Stimulated activated naive CD4-positive, alpha-beta T cell (primary cell): Measurements from ENCODE around the gene ENG.
"Not testable (repeated sequence)": the region's sequence is repeated elsewhere in the genome, so short reads cannot be mapped to it uniquely, and the experiment has no call there.

Experiments
- DNase-seq, 6 experiments: peaks; one replicate each; lab custom pipeline; 2025; lab: John Stamatoyannopoulos, UW

Gene ENG

DNA sequence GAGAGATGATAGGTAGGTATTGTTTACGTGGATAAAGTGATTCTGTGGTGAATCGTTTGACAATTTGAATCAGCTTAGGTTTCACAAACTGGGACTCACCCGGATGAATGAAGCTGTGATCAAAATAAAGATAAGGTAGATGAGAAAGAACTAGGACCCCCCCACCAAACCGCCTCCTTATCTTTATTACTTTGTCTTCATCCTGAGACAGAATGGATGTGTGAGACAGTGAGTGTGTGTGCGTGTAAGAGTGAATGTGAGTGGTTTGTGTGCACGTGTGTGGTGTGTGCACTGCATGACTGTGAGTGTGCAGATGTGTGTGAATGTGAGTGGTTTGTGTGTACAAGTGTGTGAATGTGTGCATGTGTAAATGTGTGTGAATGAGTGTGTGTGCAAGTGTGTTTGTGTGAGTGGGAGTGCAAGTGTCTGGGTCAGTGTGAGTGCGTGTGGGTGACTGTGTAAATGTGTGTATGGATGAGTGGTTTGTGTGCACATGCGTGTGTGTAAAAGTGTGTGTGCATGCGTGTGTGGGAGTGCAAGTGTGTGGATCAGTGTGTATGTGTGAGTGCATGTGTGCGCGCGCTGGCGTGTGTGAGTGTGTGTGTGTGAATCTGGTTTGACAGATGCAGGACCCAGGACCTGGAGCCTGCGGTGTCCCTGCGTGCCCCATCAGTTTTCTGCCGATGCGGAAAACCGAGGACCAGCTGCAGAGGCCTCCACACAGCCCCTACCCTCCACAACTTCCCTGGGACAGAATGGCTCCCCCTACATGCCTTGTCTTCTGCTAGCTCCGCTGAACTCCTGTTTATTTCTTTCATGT lies 11.4 kb upstream of the ENG start:
- peak in 3 of 6 experiments; percentile 45 to 51 (median 50) for DNase-seq

DNA sequence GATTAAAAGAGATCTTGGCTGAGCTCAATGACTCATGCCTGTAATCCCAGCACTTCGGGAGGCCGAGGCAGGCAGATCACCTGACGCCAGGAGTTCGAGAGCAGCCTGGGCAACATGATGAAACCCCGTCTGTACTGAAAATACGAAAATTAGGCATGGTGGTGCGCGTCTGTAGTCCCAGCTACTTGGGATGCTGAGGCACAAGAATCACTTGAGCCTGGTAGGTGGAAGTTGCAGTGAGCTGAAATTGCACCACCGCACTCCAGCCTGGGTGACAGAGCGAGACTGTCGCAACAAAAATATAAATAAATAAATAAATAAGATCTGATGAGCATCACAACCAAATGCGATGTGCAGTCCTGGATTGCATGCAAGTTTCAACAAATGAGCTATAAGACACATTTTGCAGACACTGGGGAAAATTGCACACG lies 8.7 kb upstream of the ENG start:
- no peak for DNase-seq

- DNase-seq = peak in 5 of 6 experiments; percentile 16 to 48 (median 29)
These were observed 7.9 kb upstream of the ENG start for GRCh38 chr9:127862075-127863011.

DNA sequence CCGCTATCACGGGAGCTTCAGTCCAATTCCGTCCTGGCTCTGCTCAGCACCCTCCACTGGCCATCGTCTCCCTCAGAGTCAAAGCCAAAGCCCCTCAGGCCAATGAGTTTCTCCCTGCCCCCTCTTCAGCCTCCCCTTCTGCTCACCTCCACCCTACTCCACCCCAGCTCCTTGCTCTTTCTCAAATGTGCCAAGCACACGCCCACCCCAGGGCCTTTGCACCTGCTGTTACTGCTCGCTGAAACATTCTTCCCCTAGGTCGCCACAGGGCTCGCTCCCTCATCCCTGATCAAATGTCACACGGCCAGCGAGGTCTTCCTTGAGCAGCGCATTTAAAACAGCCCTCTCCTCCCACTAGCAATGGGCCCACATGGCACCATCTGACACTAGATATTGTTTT lies 6.3 kb upstream of the ENG start:
- no peak for DNase-seq

DNA sequence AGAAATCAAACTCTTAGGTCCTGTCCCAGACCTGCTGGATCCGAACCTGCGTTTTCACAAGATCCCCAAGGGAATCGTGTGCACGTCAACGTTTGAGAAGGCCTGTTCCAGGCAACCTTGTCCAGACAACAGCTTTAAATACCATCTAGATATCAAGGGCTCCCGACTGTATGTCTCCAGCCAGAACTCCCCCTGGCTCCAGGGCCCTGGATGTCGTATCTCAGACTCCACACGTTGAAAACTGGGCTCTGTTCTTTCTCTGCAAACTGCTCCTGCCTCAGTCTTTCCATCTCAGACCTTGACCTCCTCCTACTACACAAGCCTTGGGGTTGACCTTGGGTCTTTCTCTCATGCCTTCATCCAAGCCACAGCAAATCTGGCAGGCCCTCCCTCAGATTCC lies 5.8 kb upstream of the ENG start:
- no peak for DNase-seq

DNA sequence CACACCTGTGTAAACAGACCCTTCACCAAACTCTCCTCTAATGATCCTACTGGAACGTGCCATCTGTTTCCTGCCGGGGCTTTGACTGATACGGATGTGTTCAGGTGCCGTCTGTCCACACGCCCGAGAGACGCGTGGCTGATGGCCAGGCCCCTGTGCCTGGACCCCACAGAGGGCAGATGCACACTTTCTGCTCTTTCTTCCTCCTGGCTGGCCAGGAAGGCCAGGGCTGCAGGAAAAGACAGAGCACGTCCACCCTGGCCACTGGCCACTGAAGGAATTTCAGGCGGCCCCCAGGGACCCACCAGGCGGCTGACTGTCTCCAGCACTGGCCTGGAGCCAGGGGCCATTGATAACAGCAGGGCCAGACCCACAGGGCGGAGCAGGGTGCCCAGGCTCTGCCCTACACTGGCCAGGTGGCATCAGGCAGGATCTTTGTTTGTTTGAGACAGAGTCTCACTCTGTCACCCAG lies 3.6 kb upstream of the ENG start:
- no peak for DNase-seq

GRCh38 chr9:127857278-127857677 lies 2.8 kb upstream of the ENG start:
- DNase-seq = no peak

- DNase-seq = no peak
These were observed 2.3 kb upstream of the ENG start for GRCh38 chr9:127856729-127857116.

DNA sequence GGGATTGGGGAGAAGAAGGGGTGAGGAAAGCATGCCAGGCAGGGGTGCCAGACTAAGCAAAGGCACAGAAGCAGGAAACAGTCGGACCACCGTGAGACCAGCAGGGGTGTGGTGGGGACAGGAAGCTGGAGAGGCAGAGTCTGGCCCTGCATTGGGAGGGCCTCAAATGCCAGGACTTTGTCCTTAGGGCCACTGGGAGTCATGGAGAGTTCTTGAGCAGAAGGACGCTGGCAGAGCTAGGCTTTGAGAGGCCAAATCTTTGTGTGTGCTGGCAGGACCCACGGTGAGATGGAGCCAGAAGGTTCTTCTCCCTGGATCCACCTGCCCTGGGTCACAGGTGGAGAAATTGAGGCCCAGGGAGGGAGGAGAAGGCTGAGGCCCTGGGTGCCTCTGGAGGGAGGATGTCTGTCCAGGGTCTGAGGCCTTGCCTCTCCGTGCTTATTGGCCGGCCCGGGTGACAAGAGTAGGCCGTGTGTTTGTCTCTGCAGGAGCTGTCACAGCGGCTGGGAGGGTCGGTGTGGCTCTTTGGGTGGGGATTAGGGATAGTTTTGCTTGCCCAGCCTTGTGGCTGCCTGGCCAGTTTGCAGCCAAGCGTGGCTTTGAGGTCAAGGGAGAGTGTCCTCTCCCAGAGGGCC lies 1.8 kb upstream of the ENG start:
- no peak for DNase-seq

- DNase-seq = no peak
These were observed 1.1 kb upstream of the ENG start for GRCh38 chr9:127855522-127855921.

- DNase-seq = no peak
These were observed 502 bp upstream of the ENG start for GRCh38 chr9:127854960-127855359.

DNA sequence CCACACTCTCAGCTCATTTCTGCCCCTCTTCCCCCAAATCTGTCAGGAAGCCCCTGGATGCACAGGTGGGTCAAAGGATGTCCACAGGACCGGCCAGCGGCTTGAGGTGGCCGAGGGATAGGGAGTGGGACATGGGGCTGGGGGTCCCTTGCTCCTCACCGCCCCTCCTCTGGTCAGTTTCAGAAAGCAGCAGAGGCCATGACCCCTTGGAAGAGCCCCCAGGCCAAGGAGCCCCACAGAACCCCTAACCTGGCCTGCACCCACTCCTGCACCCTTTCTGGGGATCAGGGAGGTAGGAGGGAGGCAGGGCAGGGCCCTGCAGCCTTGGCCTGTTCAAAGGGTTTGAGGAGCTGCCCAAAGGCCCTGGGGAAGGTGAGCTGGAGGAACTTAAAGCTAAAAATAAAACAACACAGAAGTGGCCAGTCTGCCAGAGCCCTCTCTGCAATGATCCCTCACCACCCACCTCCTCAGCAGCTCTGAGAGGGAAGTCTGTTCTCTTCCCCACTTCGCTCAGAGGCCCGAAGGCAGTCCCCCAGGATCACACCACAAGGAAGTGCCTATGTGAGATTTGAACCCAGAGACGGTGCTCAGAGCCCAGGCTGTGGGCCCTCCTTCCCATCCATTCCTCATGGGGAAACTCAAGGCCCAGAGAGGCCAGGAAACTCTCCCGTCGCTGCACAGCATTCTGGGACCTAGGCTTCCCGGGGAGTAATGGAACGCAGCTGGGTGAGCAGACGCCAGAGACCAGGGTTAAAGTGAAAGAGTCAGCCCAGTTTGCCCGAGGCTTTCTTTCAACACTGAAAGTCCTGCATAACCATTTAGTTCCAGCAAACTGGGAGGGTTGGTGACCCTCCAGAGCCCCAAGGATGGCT lies 910 bp downstream of the ENG start:
- no peak for DNase-seq

DNA sequence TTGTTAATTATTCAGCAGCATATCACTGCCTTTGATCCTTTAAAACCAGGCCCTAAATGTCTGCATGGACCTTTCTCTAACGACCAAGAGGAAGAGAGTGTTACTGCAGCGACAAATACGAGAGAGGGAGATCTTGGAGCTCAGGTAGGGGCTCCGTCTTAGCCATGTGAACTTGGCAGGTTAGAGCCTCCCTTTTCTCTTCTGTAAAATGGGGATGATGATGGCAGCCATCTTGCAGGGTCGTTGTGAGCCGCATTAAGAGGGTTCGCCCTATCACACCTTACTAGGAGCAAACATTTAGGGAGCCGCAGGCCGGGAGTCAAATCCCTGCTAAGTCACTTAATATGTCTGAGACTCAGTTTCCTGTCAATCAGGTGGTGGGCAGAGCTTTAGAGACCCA lies 1.6 kb downstream of the ENG start:
- DNase-seq = no peak

GRCh38 chr9:127850286-127850830 lies 4.1 kb downstream of the ENG start:
- no peak for DNase-seq

GRCh38 chr9:127848756-127849504 lies 5.5 kb downstream of the ENG start:
- DNase-seq = no peak

DNA sequence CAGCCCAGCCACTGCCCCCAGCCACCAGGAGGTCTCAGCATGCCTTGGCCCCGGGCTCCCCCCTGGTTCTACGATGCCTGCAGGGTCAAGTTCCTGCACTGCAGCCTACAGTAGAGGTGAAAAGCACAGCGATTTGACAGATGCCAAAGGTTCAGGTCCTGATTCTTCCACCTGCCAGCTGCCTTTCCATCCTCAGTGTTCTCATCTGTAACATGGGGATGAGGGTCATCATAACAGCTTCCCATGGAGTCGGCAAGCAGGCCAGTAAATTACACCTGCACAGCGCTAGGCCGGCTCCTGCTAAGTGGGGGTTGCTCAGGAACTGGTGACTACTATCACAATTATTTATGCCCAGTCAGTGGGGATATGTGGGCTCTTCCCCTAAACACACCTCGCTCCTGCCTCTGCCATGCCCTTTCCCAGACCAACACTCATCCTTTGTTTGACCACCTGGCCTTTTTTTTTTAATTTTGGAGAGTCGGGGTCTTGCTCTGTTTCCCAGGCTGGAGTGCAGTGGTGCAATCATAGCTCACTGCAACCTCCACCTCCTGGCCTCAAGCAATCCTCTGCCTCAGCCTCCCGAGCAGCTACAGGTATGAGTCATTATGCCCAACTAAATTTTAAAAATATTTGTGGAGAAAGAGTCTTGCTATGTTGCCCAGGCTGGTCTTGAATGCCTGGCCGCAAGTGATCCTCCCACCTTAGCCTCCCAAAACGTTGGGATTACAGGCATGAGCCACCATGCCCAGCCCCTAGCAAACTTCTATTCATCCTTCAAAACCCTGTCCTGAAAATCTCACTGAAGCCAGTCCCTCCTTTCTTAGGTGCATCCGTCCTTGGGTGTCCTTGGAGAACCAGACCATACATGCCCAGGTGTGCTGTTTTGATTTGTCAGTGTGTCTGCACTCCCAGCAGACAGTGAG lies 6.4 kb downstream of the ENG start:
- DNase-seq = no peak

DNA sequence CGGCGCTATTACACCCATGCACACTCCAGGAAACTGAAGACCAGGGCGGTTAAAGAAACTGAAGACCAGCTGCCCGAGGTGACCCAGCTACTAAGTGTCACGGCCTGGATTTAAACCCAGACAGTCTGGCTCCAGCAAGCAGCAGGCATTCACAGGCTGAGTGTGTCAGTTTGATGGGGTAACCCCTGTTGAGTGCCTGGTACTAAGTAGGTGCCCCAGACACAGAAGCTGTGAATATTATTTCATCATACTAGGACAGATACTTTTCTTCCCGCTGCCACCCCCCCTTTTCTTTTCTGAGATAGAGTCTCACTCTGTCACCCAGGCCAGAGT lies 7.3 kb downstream of the ENG start:
- no peak for DNase-seq

DNA sequence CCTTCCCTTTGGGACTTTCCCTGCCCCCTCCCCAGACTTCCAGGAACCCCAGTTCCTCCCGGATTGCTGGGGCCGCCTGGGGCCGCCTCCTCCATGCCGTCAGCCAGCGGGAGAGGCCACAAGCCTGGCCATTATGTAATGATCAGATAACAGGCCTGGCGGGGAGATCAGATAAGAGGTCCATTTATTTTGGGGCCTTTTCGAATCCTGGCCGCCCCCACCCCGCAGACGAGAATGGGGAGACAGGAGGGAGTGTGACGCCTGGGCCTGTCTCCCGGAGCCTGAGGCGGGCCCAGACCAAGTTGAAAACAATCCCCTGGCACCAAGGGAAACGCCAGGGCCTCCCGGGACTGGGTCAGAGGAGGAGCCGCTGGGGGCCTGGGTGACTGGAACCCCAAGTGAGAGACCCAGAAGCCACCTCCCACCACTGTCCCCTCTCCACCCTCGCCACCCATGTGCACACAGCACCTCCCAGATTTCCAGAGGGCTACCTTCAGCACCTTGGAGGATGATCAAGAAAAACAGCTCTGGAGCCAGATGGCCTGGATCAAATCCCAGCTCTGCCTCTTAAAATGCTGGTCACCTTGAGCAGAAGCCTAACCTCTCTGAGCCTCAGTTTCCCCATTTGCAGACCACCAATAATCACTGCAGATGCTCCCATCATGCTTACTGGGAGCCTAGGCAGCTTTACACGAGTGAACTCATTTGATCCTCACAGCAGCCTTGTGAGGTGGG lies 7.8 kb downstream of the ENG start:
- no peak for DNase-seq

DNA sequence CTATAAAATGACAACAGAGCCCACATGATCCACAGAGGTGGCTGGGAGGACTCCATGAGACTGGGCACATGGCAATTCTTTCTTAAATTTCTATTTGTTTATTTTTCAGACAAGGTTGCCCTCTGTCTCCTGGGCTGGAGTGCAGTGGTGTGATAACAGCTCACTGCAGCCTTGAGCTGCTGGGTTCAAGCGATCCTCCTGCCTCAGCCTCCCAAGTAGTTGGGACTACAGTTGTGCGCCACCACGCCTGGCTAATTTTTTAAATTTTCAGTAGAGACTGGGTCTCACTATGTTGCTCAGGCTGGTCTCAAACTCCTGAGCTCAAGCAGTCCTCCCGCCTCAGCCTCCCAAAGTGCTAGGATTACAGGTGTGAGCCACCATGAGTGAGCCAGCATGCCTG lies 8.8 kb downstream of the ENG start:
- DNase-seq = not testable (repeated sequence)
